ENCODE results near the gene IL18BP. TPM values are rescaled to one million over a fixed set of nuclear protein-coding genes. Genes with fewer than 3 reads are reported as not detected.

The IL18BP gene
- total RNA-seq, 2 experiments from 2014 or later: 4.2 to 12.4 TPM

GRCh38 chr11:72002841-72003775, 4.4 kb downstream of the IL18BP start:
- TSS peak; percentile 95 for BruUV-seq (replicated peaks)
- ChIA-PET POLR2A (no interaction called here), CTCF (ENCODE audit: unreplicated experiment) (no interaction called here)
- Histone ChIP-seq H3K4me2 (ENCODE audit: low read length) (no peak overlapping the region), H3K27ac (ENCODE audit: low read depth, low read length, poor library complexity, severe bottlenecking) (no peak overlapping the region), H3K9me2 (ENCODE audit: insufficient read depth, low read length) (no peaks in the 10 kb centered on the region), H3K4me1 (ENCODE audit: insufficient read depth, low read length, poor library complexity, severe bottlenecking) (peaks cover 14% of the 10 kb centered on the region), H4K20me1 (ENCODE audit: insufficient read depth, low read length) (no peaks in the 10 kb centered on the region), H2AFZ (ENCODE audit: low read length) (no peak overlapping the region), H3K4me3 (ENCODE audit: low read depth, low read length, poor library complexity, severe bottlenecking) (no peak overlapping the region), H3K36me3 (ENCODE audit: insufficient read depth, low read length) (peaks cover 75% of the 10 kb centered on the region), H3K9me3 (ENCODE audit: low read length) (no peaks in the 10 kb centered on the region), H3K79me2 (ENCODE audit: insufficient read depth, low read depth, low read length) (no peaks in the 10 kb centered on the region)
- TF ChIP-seq EZH2phosphoT487 (IDR thresholded peaks at IDR 0.05; ENCODE audit: borderline replicate concordance, low read depth, low read length): no peak
- TF ChIP-seq, protein P1, sequence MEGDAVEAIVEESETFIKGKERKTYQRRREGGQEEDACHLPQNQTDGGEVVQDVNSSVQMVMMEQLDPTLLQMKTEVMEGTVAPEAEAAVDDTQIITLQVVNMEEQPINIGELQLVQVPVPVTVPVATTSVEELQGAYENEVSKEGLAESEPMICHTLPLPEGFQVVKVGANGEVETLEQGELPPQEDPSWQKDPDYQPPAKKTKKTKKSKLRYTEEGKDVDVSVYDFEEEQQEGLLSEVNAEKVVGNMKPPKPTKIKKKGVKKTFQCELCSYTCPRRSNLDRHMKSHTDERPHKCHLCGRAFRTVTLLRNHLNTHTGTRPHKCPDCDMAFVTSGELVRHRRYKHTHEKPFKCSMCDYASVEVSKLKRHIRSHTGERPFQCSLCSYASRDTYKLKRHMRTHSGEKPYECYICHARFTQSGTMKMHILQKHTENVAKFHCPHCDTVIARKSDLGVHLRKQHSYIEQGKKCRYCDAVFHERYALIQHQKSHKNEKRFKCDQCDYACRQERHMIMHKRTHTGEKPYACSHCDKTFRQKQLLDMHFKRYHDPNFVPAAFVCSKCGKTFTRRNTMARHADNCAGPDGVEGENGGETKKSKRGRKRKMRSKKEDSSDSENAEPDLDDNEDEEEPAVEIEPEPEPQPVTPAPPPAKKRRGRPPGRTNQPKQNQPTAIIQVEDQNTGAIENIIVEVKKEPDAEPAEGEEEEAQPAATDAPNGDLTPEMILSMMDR (conservative IDR thresholded peaks at IDR 0.05; ENCODE audit: low read length): no peak
- intact Hi-C loops (cut with micrococcal nuclease; ENCODE audit: unreplicated experiment): no loop called here
- DNase-seq (ENCODE audit: low spot score): no peak

GRCh38 chr11:72003776-72004171, 5.1 kb downstream of the IL18BP start:
- intact Hi-C loops (cut with micrococcal nuclease; ENCODE audit: unreplicated experiment): no loop called here
- CTCF ChIA-PET (ENCODE audit: unreplicated experiment): no interaction called here
- no TSS peak for BruUV-seq (replicated peaks)
- TF ChIP-seq, protein P1 (conservative IDR thresholded peaks at IDR 0.05; ENCODE audit: low read length): no peak
- no peak for TF ChIP-seq EZH2phosphoT487 (IDR thresholded peaks at IDR 0.05; ENCODE audit: borderline replicate concordance, low read depth, low read length)
- no peaks in the 10 kb centered on the region for H4K20me1 ChIP-seq (ENCODE audit: insufficient read depth, low read length)
- no peaks in the 10 kb centered on the region for H3K9me3 ChIP-seq (ENCODE audit: low read length)
- H3K4me3 ChIP-seq (ENCODE audit: low read depth, low read length, poor library complexity, severe bottlenecking): no peak overlapping the region
- peaks cover 78% of the 10 kb centered on the region for H3K36me3 ChIP-seq (ENCODE audit: insufficient read depth, low read length)
- peaks cover 7% of the 10 kb centered on the region for H3K4me1 ChIP-seq (ENCODE audit: insufficient read depth, low read length, poor library complexity, severe bottlenecking)
- H3K4me2 ChIP-seq (ENCODE audit: low read length): no peak overlapping the region
- H2AFZ ChIP-seq (ENCODE audit: low read length): no peak overlapping the region
- no peaks in the 10 kb centered on the region for H3K79me2 ChIP-seq (ENCODE audit: insufficient read depth, low read depth, low read length)
- DNase-seq (ENCODE audit: low spot score): no peak
- H3K27ac ChIP-seq (ENCODE audit: low read depth, low read length, poor library complexity, severe bottlenecking): no peak overlapping the region
- no peaks in the 10 kb centered on the region for H3K9me2 ChIP-seq (ENCODE audit: insufficient read depth, low read length)
- POLR2A ChIA-PET: no interaction called here

Measured in OCI-LY7 (cell line).